HG02571 (cell line): ENCODE measurements around the gene RYR1.
"Not testable (repeated sequence)": the region's sequence is repeated elsewhere in the genome, so short reads cannot be mapped to it uniquely, and the experiment has no call there.

Experiments
- ATAC-seq: cut with Tn5 transposase; IDR thresholded peaks from one replicate; pipeline ENCODE4 v1.9.1; 2021; ENCODE audit warnings: mild to moderate bottlenecking, moderate library complexity; ENCODE audit not compliant: unreplicated experiment

Gene RYR1

GRCh38 chr19:38399537-38399936 lies 34.0 kb upstream of the RYR1 start:
- ATAC-seq: no peak

- no peak for ATAC-seq
These were observed 33.1 kb upstream of the RYR1 start for GRCh38 chr19:38400361-38400760.

- no peak for ATAC-seq
These were observed 32.3 kb upstream of the RYR1 start for GRCh38 chr19:38401148-38401547.

GRCh38 chr19:38402623-38402966 lies 30.9 kb upstream of the RYR1 start:
- no peak for ATAC-seq

GRCh38 chr19:38402967-38403674 lies 30.4 kb upstream of the RYR1 start, which contains the start of gene FAM98C:
TSS of gene FAM98C (plus strand) at chr19:38403093. CDS start at chr19:38403154, 61 bp downstream.
- ATAC-seq: peak; percentile 85

GRCh38 chr19:38404858-38405257 lies 28.6 kb upstream of the RYR1 start:
- ATAC-seq: no peak

- no peak for ATAC-seq
These were observed 28.2 kb upstream of the RYR1 start for GRCh38 chr19:38405276-38405675.

- ATAC-seq: no peak
These were observed 23.8 kb upstream of the RYR1 start for GRCh38 chr19:38409631-38410133.

- not testable (repeated sequence) for ATAC-seq
These were observed 23.1 kb upstream of the RYR1 start for GRCh38 chr19:38410407-38410806.

- ATAC-seq: no peak
These were observed 22.3 kb upstream of the RYR1 start for GRCh38 chr19:38411041-38411712.

- ATAC-seq: not testable (repeated sequence)
These were observed 21.6 kb upstream of the RYR1 start for GRCh38 chr19:38411898-38412297.

GRCh38 chr19:38412491-38412890 lies 21.0 kb upstream of the RYR1 start:
- no peak for ATAC-seq

- ATAC-seq: no peak
These were observed 20.5 kb upstream of the RYR1 start for GRCh38 chr19:38412961-38413360.

GRCh38 chr19:38413416-38413815 lies 20.1 kb upstream of the RYR1 start:
- no peak for ATAC-seq

- ATAC-seq: no peak
These were observed 16.3 kb upstream of the RYR1 start for GRCh38 chr19:38417146-38417543.

- no peak for ATAC-seq
These were observed 15.7 kb upstream of the RYR1 start for GRCh38 chr19:38417544-38418506.

GRCh38 chr19:38420935-38421334 lies 12.6 kb upstream of the RYR1 start:
- no peak for ATAC-seq

- ATAC-seq: no peak
These were observed 11.6 kb upstream of the RYR1 start for GRCh38 chr19:38421856-38422255.

- ATAC-seq: no peak
These were observed 11.1 kb upstream of the RYR1 start for GRCh38 chr19:38422438-38422837.

GRCh38 chr19:38424272-38424671 lies 9.2 kb upstream of the RYR1 start:
- ATAC-seq: no peak

GRCh38 chr19:38425222-38425809 lies 8.2 kb upstream of the RYR1 start:
- ATAC-seq: no peak
